CD1c-positive myeloid dendritic cell (primary cell): ENCODE results near the gene ERBB2.

ENCODE experiments used
- DNase-seq: peaks from one replicate; pipeline ENCODE4 v3.0.0-alpha.2; 2016; ENCODE audit errors: extremely low spot score

The ERBB2 gene

DNA sequence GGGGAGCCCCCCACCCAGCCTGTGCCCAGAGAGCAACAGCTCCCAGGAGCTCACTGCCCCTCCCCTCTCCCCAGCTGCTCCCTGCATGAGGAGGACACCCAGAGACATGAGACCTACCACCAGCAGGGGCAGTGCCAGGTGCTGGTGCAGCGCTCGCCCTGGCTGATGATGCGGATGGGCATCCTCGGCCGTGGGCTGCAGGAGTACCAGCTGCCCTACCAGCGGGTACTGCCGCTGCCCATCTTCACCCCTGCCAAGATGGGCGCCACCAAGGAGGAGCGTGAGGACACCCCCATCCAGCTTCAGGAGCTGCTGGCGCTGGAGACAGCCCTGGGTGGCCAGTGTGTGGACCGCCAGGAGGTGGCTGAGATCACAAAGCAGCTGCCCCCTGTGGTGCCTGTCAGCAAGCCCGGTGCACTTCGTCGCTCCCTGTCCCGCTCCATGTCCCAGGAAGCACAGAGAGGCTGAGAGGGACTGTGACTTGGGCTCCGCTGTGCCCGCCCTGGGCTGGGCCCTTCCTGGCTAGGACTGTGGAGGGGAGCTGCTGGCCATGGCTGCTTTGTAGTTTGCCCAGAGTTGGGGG lies 34.1 kb upstream of the ERBB2 start:
- DNase-seq, result no peak

- DNase-seq, result no peak
These were observed 33.6 kb upstream of the ERBB2 start for GRCh38 chr17:39666231-39666600.

DNA sequence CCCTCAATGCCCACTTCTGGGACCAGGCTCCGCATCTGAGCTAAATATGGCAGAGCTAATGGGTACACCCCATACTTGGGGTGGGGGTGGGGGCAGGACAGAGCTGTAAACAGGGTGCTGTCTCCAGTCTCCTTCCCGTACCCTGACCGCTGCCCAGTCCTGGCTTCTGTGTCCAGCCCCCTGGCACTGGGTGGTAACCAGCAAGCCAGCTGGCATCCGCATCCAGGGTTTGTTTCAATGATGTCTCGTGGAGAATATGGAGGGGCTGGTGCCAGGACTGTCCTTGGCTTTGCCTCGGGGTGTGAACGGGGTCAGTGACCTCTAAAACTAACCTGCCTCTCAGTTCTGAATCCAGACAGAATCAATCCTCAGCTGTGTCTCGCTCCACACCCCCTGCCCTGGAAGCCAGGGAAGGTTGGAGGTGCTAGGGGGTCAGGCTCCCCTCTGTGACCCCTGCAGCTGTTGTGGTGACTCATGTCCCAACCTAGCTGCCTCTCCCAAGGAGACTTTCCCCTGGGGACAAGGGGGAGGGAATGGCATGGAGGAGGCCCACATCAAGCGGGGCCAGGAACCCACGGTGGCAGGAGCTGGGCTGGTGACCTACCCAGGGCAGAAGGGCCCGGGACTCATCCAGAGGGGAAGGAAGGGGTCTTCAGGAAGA lies 33.1 kb upstream of the ERBB2 start:
- DNase-seq, result no peak

- no peak for DNase-seq
These were observed 32.5 kb upstream of the ERBB2 start for GRCh38 chr17:39667262-39667944.

GRCh38 chr17:39667945-39668924 lies 31.6 kb upstream of the ERBB2 start, which contains the start of gene PNMT:
TSS of gene PNMT (plus strand) at chr17:39668453. CDS start at chr17:39668476, 23 bp downstream.
- DNase-seq, result peak; percentile 62

DNA sequence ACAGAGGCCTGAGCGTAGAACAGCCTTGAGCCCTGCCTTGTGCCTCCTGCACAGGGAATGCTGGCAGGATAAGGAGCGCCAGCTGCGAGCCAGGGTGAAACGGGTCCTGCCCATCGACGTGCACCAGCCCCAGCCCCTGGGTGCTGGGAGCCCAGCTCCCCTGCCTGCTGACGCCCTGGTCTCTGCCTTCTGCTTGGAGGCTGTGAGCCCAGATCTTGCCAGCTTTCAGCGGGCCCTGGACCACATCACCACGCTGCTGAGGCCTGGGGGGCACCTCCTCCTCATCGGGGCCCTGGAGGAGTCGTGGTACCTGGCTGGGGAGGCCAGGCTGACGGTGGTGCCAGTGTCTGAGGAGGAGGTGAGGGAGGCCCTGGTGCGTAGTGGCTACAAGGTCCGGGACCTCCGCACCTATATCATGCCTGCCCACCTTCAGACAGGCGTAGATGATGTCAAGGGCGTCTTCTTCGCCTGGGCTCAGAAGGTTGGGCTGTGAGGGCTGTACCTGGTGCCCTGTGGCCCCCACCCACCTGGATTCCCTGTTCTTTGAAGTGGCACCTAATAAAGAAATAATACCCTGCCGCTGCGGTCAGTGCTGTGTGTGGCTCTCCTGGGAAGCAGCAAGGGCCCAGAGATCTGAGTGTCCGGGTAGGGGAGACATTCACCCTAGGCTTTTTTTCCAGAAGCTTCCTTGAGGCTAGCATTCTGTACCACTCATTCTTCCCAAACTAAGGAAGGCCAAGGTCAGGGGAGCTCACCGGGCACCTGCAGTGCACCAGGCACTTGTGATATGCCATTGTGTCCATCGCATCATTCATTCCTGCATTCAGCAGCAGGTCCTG lies 29.7 kb upstream of the ERBB2 start:
- no peak for DNase-seq

DNA sequence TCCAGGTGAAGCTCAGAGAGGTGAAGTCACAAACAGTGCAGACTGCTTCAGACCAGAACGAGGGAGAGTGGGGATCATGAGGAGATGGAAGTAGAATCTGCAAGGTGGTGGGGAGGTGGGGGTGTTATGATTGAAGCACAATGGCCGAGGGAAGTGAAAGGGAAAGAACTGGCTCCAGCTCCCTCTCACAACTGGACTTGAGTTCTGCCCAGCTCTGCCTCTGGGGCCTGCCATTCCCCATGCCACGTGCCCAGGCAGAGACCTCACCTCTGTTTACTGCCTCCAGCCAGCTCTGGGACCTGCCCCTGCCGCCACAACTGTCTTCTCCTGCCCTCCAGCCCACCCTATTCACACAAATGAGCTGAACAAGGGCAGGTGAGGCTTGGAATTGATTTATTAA lies 29.1 kb upstream of the ERBB2 start:
- DNase-seq, result no peak

- no peak for DNase-seq
These were observed 28.0 kb upstream of the ERBB2 start for GRCh38 chr17:39671651-39672521.

DNA sequence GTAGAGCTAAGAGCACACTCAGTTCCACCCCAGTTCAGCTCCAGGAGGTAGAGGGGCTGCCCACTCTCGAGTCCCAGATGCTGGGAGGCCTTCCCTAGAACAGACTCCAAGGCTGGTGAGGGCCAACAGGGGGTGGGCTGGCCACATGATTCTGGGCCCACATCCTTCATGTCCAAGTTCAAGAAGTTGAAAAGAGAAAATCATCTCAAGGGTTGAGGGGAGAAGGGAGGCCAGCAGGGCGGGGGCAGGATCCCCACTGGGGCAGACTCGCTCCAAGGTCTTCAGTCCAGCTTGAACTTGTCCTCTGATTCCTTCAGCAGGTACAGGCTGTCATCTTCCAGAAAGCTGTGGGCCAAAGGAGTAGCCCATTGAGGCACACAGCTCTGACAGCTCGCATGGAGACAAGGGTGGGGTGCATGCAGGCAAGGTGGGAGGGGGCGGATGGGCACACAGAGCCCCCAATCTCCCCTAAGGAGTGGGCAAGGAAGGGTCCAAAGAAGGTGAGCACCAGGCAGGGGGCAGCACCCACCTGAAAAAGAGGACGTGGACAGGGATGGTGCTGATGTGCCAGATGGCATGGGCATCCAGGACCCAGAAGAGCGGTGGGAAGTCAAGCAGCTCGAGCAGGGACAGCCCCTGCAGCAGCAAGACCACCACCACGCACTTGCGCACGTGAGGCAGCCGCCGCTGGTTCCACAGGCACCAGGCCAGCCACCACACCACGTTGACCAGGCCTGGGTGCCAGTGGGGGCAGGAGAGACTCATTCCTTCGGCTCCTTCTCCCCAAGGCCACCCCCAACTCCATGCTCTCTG lies 27.1 kb upstream of the ERBB2 start:
- no peak for DNase-seq

- no peak for DNase-seq
These were observed 26.4 kb upstream of the ERBB2 start for GRCh38 chr17:39673335-39674081.

GRCh38 chr17:39674179-39674578 lies 25.7 kb upstream of the ERBB2 start:
- DNase-seq, result no peak

- no peak for DNase-seq
These were observed 25.0 kb upstream of the ERBB2 start for GRCh38 chr17:39674702-39675389.

DNA sequence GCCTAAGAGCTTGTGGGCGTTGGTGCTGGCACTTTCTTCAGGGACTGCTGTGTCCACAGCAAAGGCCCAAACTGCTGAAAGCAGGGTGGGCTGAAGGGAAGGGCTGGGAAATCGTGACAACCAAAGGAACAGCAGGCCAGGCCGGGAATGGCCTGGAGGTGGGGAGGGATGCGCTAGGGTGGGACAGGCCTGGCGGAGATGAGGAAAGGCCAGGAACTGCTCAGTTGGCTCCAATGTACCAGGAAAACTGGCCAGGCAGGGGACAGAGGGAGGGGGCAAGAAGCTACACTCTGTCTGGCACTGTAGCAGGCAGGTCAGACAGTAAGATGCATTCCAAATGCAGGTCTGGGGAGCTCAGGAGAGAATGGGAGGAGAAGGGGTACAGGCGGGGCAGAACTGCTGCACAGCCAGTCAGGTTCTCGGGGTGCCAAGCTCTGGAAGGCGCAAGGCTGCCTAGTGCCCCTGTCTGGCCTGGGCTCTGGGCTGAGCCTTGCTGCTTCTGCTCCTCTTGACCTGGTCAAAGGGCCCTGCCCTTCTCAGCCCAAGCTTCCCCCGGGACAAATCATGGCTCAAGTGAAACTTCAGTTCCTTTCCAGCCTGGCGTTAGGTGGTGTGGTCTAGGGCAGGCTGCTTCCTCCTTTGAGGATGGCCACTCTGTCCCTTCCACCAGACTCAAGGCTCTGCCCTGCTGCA lies 24.3 kb upstream of the ERBB2 start:
- no peak for DNase-seq

GRCh38 chr17:39676198-39676819 lies 23.6 kb upstream of the ERBB2 start:
- peak; percentile 37 for DNase-seq

DNA sequence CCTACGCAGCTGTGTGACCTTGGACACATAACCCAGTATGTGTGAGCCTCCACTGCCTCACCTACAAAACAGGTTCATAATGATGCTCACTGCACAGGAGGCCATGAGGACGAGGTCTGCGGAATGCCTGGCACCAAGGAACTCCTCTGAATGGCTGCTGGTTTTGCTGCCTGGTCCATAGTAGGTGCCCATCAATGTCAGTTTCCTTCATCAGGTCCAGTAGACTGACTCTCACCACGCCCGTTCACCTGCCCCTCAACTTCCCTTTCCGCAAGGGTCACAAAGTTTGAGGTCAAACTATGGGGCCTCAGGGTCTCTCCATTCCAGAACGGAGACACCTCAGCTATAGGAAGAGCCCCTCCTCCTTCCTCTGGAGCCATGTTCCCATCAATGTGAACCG lies 22.8 kb upstream of the ERBB2 start:
- DNase-seq, result no peak

GRCh38 chr17:39677542-39678339 lies 22.1 kb upstream of the ERBB2 start:
- DNase-seq, result no peak
